ENCODE data around the gene MYRIP.

MYRIP gene

GRCh38 chr3:40137591-40138295 lies 328.3 kb downstream of the MYRIP start:
- no peak for DNase-seq

DNA sequence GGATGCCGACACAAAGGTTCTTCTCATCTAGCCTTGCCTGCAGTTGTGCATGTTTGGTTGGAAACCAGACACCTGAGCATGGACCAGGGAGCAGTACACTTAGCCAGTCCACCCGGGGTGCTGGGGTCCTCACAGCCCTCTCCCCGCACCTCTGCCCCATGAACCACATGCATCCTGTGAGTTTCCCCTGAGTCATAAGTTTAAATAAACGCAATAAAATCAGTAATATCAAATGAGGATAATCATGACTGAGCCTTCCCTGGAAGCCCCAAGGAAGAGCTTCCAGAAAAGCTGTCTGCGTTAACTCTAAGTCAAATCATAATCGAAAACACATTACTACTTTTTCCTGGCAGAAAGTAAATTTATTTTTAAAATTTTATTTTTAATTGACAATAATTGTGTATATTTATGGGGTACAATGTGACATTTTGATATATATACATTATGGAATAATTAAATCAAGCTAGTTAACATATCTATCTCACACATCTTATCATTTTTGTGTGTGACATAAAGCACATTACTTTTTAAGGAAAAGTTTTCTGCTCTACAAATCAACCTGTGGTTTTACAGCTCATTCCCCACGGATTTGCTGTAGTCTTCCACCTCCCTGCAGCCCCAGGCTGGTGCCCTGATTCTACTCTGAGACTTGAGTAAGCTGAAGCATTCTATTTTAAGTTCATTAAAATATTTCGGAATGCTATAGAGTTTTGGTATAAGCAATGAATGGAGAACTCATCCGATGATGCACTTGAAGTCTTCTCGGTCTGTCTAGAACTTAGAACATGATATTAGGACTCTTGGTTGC lies 334.1 kb downstream of the MYRIP start:
- no peak for DNase-seq

DNA sequence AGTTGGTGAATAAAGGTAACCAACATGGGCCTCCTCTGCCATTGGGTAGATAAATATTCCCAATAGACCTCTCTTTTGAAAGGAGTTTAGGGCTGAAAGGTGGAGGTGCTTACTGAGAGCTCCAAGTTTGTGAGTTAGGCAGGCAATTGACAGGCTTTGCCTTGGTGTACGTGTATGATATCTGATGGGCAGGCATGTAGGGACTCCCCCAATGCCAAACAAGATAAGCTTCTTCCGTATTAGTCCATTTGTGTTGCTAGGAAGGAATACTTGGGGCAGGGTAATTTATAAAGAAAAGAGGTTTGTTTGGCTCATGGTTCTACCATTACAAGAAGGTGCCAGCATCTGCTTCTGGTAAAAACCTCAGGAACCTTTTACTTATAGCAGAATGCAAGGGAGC lies 339.4 kb downstream of the MYRIP start:
- DNase-seq, result no peak

GRCh38 chr3:40152482-40153133 lies 343.2 kb downstream of the MYRIP start:
- no peak for DNase-seq

GRCh38 chr3:40160933-40161332 lies 351.5 kb downstream of the MYRIP start:
- no peak for DNase-seq

DNA sequence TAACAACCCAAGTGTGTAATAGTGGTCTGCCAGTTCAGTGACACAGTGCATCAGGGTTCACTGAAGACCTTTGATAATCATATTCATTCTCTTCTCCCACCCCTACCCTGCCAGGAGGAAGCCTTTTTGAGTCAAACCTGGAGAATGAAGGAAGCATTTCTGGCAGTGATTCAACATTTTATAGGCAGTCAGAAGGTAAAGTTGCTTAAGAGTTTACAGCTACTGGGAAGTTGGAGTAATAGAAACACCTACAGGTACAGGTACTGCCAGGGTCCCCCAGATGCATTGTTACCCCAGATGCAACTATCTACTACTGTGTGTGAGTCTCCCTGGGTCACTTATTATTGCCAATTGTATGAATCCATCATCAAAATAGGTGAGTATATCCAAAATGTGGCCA lies 353.2 kb downstream of the MYRIP start:
- no peak for DNase-seq

DNA sequence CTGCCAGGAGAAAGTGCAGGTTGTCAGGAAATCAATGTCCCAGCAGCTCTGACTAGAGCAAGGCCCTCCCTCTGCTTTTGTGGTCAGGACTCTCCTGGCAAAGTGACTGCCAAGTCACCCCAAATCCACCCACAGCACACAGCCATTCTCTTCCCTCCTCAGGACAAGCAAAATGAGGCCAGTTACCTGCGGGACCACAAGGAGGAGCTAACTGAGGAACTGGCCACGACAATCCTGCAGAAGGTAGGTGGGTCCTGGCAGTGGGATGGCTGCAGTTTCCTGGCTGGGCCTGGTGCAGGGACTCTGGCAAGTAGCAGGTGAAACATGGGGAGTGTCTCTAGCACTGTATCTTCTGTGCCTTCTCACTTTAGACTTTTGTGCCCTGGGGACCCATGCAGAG lies 357.6 kb downstream of the MYRIP start:
- DNase-seq, result no peak

- DNase-seq, result no peak
Observed at GRCh38 chr3:40167958-40168357, 358.5 kb downstream of the MYRIP start.

- DNase-seq, result no peak
Observed at GRCh38 chr3:40169983-40170382, 360.6 kb downstream of the MYRIP start.

DNA sequence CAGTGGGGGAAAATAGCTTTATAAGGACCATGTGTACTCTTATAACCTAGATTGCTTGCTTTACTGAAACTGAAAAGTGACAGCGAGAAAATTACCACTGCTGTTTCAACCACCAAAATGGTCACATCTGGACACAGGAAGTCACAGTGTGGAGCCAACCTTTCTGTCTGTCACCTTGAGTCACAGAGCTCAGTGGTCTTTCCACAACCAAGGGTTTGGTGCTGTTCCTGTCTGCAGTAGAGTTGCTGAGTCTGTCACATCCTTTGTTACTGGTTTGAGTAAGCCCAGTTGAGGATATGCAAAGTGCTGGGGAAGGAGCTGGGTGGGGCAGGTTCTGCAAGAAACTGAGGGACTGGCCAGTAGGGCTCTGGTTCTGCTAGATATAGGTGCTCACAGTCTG lies 361.0 kb downstream of the MYRIP start:
- no peak for DNase-seq

DNA sequence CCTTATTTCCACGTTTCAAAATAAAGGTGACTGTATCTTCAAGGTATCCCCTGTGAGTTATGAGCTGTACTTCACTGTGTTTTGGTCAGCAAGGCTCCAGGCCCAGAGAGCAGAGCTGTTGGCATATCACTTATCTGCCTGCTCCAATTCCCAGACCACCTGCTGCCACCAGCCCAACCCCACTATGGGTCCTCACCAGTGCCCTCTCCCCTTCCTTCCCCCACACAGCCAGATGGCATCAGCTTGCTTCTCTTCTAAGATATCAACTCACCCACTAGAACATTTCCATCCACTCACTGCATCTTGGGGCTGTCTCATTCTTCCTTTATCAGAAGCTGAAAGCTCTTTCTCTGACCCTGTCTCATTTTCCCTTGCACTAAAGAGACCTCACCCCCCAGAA lies 363.2 kb downstream of the MYRIP start:
- no peak for DNase-seq

DNA sequence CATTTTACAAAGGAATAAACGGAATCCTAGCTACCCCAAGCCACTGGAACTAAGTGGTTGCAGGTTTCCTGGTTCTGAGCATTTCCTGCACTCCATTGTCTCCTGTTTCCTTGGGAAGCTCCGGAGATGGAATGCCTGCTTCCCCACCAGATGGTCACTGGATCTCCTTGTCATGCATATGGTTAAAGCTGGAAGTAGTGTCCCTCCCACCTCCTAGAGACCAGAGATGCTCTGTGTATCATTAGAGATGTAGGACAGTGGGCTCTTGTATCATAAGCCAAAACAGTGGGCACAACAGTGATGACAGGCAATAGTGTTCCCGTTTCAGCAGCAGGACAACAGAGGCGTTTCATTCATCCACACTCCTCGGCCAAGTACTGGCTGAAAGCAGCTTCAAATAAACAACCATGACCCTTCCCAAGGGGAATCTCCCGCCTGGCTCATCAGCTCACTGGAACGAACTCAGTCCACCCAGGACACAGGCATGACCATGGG lies 363.9 kb downstream of the MYRIP start:
- DNase-seq, result no peak

GRCh38 chr3:40178012-40178594 lies 368.7 kb downstream of the MYRIP start:
- DNase-seq, result no peak

- peak; percentile 24 to 41 for DNase-seq
Observed at GRCh38 chr3:40179016-40179415, 369.6 kb downstream of the MYRIP start.

DNA sequence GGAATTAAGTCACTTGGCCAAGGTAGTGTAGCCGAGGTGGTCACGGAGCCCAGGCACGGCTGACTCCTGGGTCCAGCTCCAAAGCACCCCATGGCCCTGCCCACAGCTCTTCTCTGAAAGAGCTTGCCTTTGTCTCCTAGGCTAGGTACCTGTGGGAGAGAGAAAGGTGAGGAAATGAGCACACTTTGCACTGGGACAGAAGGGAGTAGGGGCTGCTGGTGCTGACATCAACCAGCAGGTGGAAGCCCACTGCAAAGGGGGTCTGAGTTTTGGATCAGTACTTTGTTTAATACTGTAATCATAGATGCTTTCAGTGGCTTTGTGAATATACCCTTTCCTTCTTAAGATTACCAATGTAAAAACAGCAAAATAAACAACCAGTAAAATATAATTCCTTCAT lies 371.8 kb downstream of the MYRIP start:
- DNase-seq, result no peak

- no peak for DNase-seq
Observed at GRCh38 chr3:40185029-40185695, 375.8 kb downstream of the MYRIP start.

- no peak for DNase-seq
Observed at GRCh38 chr3:40186508-40186907, 377.1 kb downstream of the MYRIP start.

GRCh38 chr3:40187945-40188344 lies 378.5 kb downstream of the MYRIP start:
- DNase-seq, result no peak

GRCh38 chr3:40189118-40189517 lies 379.7 kb downstream of the MYRIP start:
- DNase-seq, result no peak

- no peak for DNase-seq
Observed at GRCh38 chr3:40190056-40190455, 380.6 kb downstream of the MYRIP start.

- no peak for DNase-seq
Observed at GRCh38 chr3:40191251-40191650, 381.8 kb downstream of the MYRIP start.

DNA sequence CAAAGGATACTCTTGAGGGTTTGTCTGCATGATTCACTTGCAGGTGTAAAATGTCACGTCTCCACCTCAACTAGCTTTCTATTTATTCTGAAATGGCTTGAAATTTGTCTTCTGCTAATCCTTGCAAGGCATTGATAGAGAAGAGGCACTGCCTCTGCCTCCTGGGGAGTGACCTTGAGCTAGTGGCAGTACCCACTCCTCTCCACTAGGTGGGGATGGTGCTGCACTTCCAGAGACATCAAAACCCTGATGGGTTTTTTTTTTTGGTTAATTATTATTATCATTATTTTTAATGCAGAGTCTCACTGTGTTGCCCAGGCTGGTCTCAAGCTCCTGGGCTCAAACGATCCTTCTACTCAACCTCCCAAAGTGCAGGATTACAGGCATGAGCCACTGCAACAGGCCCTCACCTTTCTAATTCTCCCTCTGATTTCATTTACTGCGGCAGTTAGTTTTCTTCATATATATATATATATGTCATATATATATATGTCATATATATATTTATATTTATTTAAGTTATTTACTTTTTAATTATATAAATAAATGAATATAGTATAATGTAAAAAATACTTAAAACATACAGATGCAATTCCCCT lies 382.5 kb downstream of the MYRIP start:
- DNase-seq, result peak; percentile 36 to 54

Data from activated CD4-positive, alpha-beta T cell treated with anti-CD3 and anti-CD28 coated beads for 4 hours (primary cell).